DMS53 treated with DMSO at 0.1 percent for 48 hours (cell line): ENCODE measurements around the gene UTP15.

Source experiments
- DNase-seq: peaks from one replicate; lab custom pipeline; 2025; ENCODE audit not compliant: unreplicated experiment; lab: John Stamatoyannopoulos, UW

Gene UTP15

GRCh38 chr5:73620334-73620687 is 54.8 kb downstream of the UTP15 start:
- no peak for DNase-seq

DNA sequence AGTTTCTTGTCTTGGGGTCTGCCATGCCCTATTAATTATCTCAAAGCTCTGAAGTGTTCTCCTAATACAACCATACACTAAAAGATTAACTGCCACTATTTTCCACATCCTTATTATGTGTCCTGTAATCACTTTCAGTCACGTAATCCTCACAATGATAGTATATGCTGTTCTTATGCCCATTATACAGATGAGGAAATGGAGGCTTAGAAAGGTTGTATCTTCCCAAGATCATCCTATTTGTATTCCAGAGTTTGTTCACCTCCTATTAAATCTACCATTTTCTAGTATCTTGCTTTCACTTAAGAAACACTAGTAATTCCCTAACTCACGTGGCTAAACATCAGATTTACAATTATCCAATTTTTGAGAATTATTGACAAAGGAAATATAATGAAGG is 57.5 kb downstream of the UTP15 start:
- DNase-seq, result no peak

GRCh38 chr5:73623901-73624404 is 58.4 kb downstream of the UTP15 start:
- peak; percentile 47 for DNase-seq

- DNase-seq, result no peak
These were observed 59.3 kb downstream of the UTP15 start for GRCh38 chr5:73624888-73625287.

DNA sequence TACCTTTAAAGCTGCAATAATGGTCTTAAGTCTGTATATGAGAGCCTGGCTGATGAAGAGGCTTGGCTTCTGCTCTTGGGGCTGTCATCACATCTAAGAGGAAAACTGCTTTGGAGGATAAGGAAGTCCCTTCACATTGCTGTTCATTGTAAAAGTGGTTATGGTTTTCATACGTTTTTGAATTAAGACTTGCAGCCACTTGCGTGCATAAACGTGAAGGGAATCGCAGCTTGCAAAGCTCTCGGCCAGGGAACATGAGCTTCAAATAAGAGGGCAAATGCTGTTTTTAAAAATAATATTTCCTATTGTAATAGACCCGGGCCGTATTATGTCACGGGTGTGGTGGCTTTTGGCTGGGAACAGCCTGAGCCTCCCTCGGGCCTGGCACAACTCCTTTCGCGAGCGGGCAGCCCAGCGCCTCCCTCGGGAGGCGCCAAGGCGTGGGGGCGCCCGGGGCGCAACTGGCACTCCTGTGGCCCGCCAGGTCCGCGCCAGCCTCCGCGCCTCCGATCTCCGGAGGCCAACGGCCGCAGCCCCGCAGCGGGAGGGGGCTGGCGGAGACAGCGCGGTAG is 59.9 kb downstream of the UTP15 start:
- DNase-seq, result peak; percentile 16

- peak; percentile 65 for DNase-seq
These were observed 60.6 kb downstream of the UTP15 start, which contains the start of gene ARHGEF28 for GRCh38 chr5:73625944-73626811. TSS of gene ARHGEF28 (plus strand) at chr5:73626196. CDS start at chr5:73684852, 58,656 bp downstream.

DNA sequence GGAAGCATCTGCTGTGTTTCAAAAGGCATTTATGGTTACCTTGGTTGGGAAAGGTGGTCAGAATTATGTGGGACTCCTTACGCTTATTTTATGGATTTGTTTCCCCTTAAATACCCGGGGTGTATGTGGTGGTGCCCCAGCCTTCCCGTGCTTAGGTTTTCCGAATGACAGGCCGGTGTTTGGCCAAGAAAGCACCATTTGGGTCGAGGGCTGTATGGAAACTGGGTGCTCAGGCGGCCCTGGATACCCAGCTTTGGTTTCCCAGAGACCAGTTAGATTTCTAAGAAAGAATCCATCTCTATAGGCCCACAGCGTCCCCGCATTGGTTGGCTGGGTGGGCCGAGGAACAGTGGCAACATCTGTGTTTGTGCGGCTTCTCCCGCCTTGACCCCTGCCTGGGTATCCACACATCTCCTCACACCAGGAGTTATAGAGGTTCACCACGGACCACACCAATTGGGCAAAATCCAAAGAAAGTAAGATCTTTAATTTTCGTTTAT is 61.3 kb downstream of the UTP15 start:
- DNase-seq, result no peak

DNA sequence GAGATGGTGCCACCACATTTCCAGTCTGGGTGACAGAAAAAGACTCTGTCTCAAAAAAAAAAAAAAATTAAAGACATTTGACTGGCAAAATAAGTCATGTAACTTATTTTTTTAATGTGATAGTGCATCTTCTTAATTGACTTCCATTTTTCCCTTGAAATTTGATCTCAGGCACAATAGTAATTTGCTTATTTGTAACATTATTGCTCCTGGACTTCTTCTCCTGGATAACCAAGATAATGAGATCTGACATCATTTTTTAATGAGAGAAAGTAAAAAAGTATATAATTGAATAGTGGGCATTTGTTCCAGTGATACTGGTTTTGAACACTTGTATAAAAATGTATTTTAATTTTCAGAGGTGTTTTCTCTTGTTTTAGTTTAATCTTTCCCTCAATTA is 63.9 kb downstream of the UTP15 start:
- no peak for DNase-seq

GRCh38 chr5:73630765-73631164 is 65.2 kb downstream of the UTP15 start:
- DNase-seq, result no peak

DNA sequence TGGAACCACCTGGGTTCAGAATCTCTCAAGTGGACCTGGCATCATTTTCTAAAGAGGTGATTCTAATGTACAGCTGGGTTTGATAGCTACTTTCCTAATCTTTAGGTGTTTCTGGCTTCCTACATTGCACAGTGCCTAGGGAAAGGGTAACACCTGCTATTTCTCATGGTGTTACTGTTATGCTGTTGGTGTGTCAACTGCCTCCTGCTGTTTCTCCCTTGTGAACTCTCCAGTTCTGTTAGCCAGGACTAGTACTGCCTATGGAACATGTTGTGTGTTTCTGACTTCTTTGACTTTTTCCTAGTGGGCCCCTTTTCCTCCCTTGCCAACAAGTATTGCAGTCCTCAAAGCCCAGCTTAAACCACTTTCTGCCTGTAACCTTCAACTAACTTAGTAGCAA is 66.0 kb downstream of the UTP15 start:
- DNase-seq, result no peak
